Activated B cell treated with CpG ODN at 0.5 μM for 24 hours (primary cell): ENCODE measurements around the gene JADE1. TPM values are rescaled to one million over a fixed set of nuclear protein-coding genes. Genes with fewer than 3 reads are reported as not detected.

Experiments used
- ATAC-seq: fragments of 200-7000 bp; cut with Tn5 transposase; one replicate; pipeline ENCODE4 v1.10.0; 2021; ENCODE audit warnings: low read depth, mild to moderate bottlenecking, moderate library complexity
- CTCF ChIA-PET: fragments of 350-600 bp; sonication (Branson Sonifier 250); formaldehyde crosslinking; loops from one replicate; lab custom pipeline; 2021; ENCODE audit warnings: antibody characterized with exemption; lab: Charles Lee
- POLR2A ChIA-PET: fragments of 350-600 bp; sonication (Branson Sonifier 250); formaldehyde crosslinking; loops from one replicate; lab custom pipeline; 2021; ENCODE audit warnings: antibody characterized with exemption; lab: Charles Lee
- DNase-seq: peaks from one replicate; pipeline ENCODE4 v3.0.0; 2022
- H3K27ac Mint-ChIP-seq: one replicate; pipeline ENCODE4 v1.8.0; 2020; ENCODE audit warnings: mixed read lengths
- H3K27me3 Mint-ChIP-seq: one replicate; pipeline ENCODE4 v1.8.0; 2021; ENCODE audit warnings: mixed read lengths
- H3K36me3 Mint-ChIP-seq: one replicate; pipeline ENCODE4 v1.8.0; 2021; ENCODE audit warnings: low read depth, mixed read lengths
- H3K4me1 Mint-ChIP-seq: one replicate; pipeline ENCODE4 v1.8.0; 2021; ENCODE audit warnings: mixed read lengths
- H3K4me3 Mint-ChIP-seq: one replicate; pipeline ENCODE4 v1.8.0; 2020; ENCODE audit warnings: mild to moderate bottlenecking, mixed read lengths
- H3K9me3 Mint-ChIP-seq: one replicate; pipeline ENCODE4 v1.8.0; 2020; ENCODE audit warnings: mixed read lengths
- intact Hi-C: fragments of 100-400 bp; cut with micrococcal nuclease; formaldehyde crosslinking; loops from one replicate; pipeline ENCODE4 v1.15.1; 2024
- total RNA-seq: library from RNA; stranded (reverse); gene quantifications from 2 replicates; pipeline ENCODE4 v1.2.3, GENCODE V29; 2022
- TF ChIP-seq, protein P1 (sequence below): fragments of 200-600 bp; IDR thresholded peaks from one replicate; pipeline ENCODE4 v1.8.0; 2022; ENCODE audit warnings: antibody characterized with exemption, mild to moderate bottlenecking

Gene JADE1
- total RNA-seq, 1 donor from 2014 or later, result 29.2 TPM

DNA sequence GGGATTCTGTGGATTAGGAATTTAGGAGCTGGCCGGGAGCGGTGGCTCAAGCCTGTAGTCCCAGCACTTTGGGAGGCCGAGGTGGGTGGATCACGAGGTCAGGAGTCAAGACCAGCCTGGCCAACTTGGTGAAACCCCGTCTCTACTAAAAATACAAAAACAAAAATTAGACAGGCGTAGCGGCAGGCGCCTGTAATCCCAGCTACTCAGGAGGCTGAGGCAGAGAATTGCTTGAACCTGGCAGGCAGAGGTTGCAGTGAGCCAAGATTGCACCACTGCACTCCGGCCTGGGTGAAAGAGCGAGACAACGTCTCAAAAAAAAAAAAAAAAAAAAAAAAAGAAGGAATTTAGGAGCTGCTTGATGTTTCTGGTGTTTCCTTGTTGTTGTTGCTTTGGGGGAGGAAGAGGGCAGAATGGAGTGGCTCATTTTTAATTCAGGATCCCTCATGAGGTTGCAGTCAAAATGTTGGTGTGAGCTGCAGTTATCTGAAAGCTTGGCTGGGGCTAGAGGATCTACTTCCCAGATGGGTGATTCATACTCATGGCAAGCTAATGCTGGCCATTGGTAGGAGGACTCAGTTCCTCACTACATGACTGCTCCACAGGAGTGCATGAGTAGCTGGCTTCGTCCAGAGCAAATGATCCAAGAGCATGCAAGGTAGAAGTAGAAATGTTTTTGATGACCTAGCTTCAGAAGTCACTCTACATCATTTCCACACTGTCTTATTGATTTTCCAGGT, 26.5 kb upstream of the JADE1 start:
- ATAC-seq (no peak), DNase-seq (no peak)
- Mint-ChIP-seq H3K9me3 (no peaks in the 10 kb centered on the region), H3K27ac (no peak overlapping the region), H3K27me3 (no peaks in the 10 kb centered on the region), H3K4me3 (no peak overlapping the region), H3K36me3 (no peaks in the 10 kb centered on the region), H3K4me1 (no peaks in the 10 kb centered on the region)
- TF ChIP-seq, protein P1, sequence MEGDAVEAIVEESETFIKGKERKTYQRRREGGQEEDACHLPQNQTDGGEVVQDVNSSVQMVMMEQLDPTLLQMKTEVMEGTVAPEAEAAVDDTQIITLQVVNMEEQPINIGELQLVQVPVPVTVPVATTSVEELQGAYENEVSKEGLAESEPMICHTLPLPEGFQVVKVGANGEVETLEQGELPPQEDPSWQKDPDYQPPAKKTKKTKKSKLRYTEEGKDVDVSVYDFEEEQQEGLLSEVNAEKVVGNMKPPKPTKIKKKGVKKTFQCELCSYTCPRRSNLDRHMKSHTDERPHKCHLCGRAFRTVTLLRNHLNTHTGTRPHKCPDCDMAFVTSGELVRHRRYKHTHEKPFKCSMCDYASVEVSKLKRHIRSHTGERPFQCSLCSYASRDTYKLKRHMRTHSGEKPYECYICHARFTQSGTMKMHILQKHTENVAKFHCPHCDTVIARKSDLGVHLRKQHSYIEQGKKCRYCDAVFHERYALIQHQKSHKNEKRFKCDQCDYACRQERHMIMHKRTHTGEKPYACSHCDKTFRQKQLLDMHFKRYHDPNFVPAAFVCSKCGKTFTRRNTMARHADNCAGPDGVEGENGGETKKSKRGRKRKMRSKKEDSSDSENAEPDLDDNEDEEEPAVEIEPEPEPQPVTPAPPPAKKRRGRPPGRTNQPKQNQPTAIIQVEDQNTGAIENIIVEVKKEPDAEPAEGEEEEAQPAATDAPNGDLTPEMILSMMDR, result no peak
- CTCF ChIA-PET, result interaction anchor here (1.1 to 1.8 kb wide), 2 partner anchors 80 to 162 kb away, joined by 3 to 14 read pairs; no protein-coding TSS in a partner anchor
- POLR2A ChIA-PET, result no interaction called here
- intact Hi-C loops, result loop anchor here (1.0 to 2.0 kb wide), 2 partner anchors 26 to 80 kb away; partner anchors contain the start of gene JADE1

DNA sequence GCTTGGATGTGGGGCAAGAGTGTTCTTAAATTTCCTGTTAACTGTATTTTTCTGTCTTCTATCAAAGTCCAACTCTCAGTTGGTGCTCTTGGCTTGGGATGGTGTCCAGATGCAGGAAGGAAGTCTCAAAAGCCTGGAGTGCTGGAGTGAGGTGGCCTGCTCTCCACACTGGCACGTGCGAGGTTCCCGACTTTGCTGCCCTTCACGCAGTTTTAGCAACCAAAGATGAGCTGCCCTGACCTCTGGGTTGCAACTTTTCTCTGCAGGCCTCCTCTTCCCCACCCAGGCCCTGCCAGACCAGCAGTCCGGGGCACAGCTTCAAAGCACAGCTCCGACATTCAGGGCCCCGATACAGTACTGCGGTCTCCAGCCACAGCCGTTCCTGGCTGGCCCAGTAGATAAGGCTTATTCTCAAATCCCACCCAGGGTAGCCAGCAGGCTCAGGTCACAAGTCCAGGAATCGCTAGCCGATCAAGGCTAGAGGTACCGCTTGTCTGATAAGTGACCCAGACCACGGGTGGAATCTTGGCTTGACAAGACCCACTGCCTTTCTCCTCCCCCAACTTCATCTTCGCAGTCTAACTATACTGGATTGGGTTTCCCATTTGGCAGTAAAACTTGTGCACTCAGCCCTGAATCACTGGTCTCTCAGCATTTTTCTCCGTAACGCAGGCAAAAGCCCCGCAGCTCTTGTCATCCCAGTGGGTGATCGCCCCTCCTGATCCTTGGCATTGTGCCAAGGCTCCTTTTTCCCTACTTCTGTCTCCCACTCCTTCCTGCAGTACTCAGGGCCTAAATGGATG, 21.8 kb upstream of the JADE1 start:
- H3K36me3 Mint-ChIP-seq, result no peaks in the 10 kb centered on the region
- ATAC-seq (no peak), DNase-seq (no peak)
- no peaks in the 10 kb centered on the region for H3K27me3 Mint-ChIP-seq
- no peak overlapping the region for H3K4me3 Mint-ChIP-seq
- POLR2A ChIA-PET, result no interaction called here
- H3K4me1 Mint-ChIP-seq, result no peaks in the 10 kb centered on the region
- no peak overlapping the region for H3K27ac Mint-ChIP-seq
- TF ChIP-seq, protein P1, result no peak
- CTCF ChIA-PET, result no interaction called here
- no peaks in the 10 kb centered on the region for H3K9me3 Mint-ChIP-seq
- intact Hi-C loops, result no loop called here

DNA sequence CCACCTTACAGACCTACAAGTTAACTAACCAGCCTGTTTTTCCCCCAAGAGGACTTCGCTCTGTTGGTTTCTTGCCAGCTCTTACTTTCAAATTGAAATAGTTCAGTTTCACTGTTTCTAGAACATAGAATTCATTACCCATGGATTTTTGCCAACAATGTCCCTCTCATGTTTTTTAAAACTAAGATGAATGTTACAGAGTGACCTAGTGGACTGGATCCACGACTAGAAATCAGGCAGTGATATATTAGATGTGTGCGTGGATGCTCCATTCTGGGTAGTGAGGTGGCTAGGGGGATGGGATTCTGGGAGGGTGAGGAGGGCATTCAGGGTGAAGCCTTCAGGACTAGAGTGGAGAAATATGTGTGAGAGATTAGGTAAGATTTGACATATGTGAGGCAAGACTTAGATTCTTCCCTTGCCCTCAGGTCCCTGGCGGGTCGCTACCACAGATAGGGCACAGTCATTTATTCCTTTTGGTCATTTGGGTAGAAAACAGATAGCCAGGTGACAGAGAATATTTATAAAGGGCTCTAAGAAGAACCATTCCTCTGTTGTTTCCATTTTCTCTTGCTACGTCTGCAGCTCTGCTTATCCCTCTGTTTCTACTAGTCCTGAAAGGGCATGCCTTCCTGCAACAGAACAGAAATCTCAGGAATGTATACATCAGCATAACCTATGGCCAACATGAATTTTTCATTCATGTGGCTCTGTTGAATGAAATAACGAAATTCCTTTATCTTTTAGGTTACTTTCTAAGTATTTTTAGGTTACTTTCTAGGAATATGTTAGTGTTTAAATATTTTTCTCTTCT, 15.4 kb upstream of the JADE1 start:
- POLR2A ChIA-PET, result no interaction called here
- H3K27me3 Mint-ChIP-seq, result peaks cover 2% of the 10 kb centered on the region

DNA sequence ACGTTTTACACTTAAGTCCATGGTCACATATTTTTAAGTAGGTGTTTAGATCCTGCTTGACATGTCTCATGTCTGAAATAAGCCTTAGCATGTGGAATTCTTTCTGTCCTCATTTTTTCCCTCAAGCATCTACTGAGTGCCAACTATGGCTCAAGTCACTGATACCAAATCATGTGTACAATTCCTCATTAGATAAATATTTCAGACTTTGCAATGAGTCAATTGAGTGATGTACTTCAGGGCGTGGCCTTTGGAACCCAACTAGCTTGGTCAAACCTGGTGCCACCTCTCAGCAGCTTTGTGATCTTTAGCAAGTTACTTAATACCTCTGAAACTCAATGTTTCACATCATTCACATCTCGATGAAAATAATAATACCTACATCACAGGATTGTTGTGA, 12.6 kb upstream of the JADE1 start:
- ChIA-PET CTCF (no interaction called here), POLR2A (no interaction called here)
- ATAC-seq, result no peak
- Mint-ChIP-seq H3K9me3 (no peaks in the 10 kb centered on the region), H3K36me3 (no peaks in the 10 kb centered on the region), H3K27ac (no peak overlapping the region), H3K4me3 (no peak overlapping the region), H3K4me1 (no peaks in the 10 kb centered on the region), H3K27me3 (peaks cover 2% of the 10 kb centered on the region)
- intact Hi-C loops, result no loop called here
- TF ChIP-seq, protein P1, result no peak
- DNase-seq, result no peak

More for the DNA sequence above, 15.4 kb upstream of the JADE1 start:
- Mint-ChIP-seq H3K4me1 (no peaks in the 10 kb centered on the region), H3K9me3 (no peaks in the 10 kb centered on the region), H3K36me3 (no peaks in the 10 kb centered on the region), H3K27ac (no peak overlapping the region), H3K4me3 (no peak overlapping the region)
- intact Hi-C loops, result no loop called here
- DNase-seq (no peak), ATAC-seq (no peak)
- CTCF ChIA-PET, result no interaction called here
- TF ChIP-seq, protein P1, result no peak
